Natural killer cell treated with Interleukin-12 subunit alpha and Interleukin-12 subunit beta and Interleukin-15 and Interleukin-18, amount 100 ng/mL, for 72 hours (primary cell): ENCODE measurements around the gene LDLRAD4. TPM values are rescaled to one million over a fixed set of nuclear protein-coding genes. Genes with fewer than 3 reads are reported as not detected.

ENCODE experiments used
- ATAC-seq, 2 donors: fragments of 150-1000 bp; cut with Tn5 transposase in 1 of 2; sonication (Bioruptor Pico), chemical (Tn5 transposase) in 1 of 2; 2 replicates each; pipeline ENCODE4 v1.10.0; 2021
- DNase-seq: peaks from one replicate; pipeline ENCODE4 v3.0.0; 2022; ENCODE audit warnings: low spot score
- H3K27ac Mint-ChIP-seq, 2 donors: 1 replicate in 1 of 2; 2 replicates in 1 of 2; pipeline ENCODE4 v1.8.0; 2022; ENCODE audit warnings: mixed read lengths in 2 of 2, mild to moderate bottlenecking in 1 of 2, moderate library complexity in 1 of 2
- H3K27me3 Mint-ChIP-seq, 2 donors: 1 replicate in 1 of 2; 2 replicates in 1 of 2; pipeline ENCODE4 v1.8.0; 2022; ENCODE audit warnings: mixed read lengths in 2 of 2
- H3K36me3 Mint-ChIP-seq: one replicate; pipeline ENCODE4 v1.8.0; 2022; ENCODE audit warnings: mixed read lengths
- H3K4me1 Mint-ChIP-seq, 2 donors: 1 replicate in 1 of 2; 2 replicates in 1 of 2; pipeline ENCODE4 v1.8.0; 2022; ENCODE audit warnings: low read depth in 2 of 2, mixed read lengths in 2 of 2, mild to moderate bottlenecking in 1 of 2
- H3K4me3 Mint-ChIP-seq: one replicate; pipeline ENCODE4 v1.8.0; 2022; ENCODE audit warnings: mixed read lengths
- H3K9me3 Mint-ChIP-seq: 2 replicates; pipeline ENCODE4 v1.8.0; 2022; ENCODE audit warnings: mixed read lengths
- total RNA-seq, 2 donors: library from RNA; stranded (reverse); gene quantifications; one replicate each; pipeline ENCODE4 v1.2.3, GENCODE V29; 2022

LDLRAD4 gene
- total RNA-seq, 2 donors from 2014 or later, result 16.3 to 19.5 TPM

- DNase-seq, result peak; percentile 44
- no peak for ATAC-seq
- Mint-ChIP-seq H3K36me3 (no peaks in the 10 kb centered on the region), H3K9me3 (no peaks in the 10 kb centered on the region), H3K27me3 (peaks cover 0 to 4% of the 10 kb centered on the region in 2 donors), H3K4me1 (peaks cover 16 to 18% of the 10 kb centered on the region in 2 donors), H3K27ac (peak overlapping the region; percentile 58 to 91), H3K4me3 (peak overlapping the region; percentile 74)
Measured at GRCh38 chr18:13382954-13383827, 164.6 kb downstream of the LDLRAD4 start.

DNA sequence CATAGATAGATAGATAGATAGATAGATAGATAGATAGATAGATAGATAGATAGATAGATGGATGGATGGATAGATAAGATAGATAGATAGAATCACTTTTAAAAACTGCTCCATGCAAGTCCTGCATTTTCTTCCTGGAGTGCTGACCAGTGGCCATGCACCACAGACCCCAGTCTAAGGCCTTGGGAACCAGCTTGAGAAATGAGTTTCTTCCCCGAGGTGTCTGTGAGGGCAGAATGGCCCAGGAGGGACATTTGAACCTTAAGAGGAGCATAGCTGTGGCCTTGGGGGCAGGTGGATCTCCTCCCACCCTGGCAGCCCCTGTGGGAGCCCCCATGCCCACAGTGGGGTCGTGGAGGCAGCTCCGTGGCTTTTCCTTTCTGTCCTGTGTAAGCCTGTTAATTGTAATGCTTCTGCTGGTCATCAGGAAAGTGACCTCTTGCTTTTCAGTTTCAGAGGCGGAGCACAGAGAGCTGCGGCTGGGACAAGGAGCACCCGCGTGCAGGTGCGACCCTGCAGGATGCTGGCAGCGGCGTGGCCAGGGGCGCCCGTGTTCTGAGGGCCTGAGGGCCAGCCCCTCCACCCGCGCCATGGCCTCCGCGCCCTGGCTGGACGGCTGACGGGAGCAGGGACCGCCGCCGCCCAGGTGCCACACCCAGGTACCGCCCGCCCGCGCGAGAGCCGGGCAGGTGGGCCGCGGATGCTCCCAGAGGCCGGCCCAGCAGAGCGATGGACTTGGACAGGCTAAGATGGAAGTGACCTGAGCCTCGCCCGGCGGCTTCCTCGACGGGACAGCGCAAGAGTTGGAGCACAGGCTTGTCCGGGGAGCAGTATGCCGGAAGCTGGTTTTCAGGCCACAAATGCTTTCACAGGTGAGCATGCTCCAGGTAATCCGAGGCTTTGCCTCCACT is 168.6 kb downstream of the LDLRAD4 start:
- Mint-ChIP-seq H3K27me3 (no peaks in the 10 kb centered on the region), H3K27ac (no peak overlapping the region), H3K4me3 (no peak overlapping the region), H3K9me3 (no peaks in the 10 kb centered on the region), H3K4me1 (peaks cover 9 to 12% of the 10 kb centered on the region in 2 donors), H3K36me3 (no peaks in the 10 kb centered on the region)
- no peak for DNase-seq
- ATAC-seq, result no peak

DNA sequence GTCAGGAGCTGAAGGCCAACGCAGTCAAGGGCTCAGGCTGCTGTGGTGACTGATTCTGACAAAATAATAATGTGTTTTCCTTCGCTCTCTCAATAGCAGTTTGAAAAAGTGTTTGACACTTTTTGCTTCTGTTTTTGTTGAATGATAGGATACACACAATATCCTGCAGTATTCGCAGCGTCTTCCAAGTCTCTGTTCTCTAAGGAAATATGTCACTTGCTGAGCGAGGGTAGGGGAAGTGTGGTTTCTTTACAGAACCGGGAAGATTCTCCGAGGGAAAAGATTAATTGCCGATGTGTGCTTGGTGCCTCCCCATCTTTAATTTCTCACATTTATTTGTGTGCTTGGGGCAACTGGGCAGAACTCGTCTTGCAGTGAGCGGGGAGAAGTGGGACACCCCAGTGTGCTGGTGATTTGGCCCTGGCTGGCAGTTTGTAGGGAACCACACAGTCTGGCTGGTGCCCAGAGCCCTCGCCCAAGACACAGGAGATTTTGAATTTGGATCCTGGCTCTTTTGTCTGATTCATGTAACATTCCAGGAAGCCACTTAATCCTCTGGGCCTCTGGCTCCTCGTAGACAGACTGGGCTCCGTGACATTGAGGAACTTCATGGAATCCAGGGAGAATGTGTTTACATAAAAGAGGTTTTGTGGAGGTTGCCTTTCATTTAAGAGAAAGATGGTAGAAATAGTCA is 169.4 kb downstream of the LDLRAD4 start:
- DNase-seq, result no peak
- Mint-ChIP-seq H3K4me1 (peaks cover under 1 to 3% of the 10 kb centered on the region in 2 donors), H3K4me3 (no peak overlapping the region), H3K27ac (no peak overlapping the region), H3K9me3 (no peaks in the 10 kb centered on the region), H3K36me3 (no peaks in the 10 kb centered on the region), H3K27me3 (no peaks in the 10 kb centered on the region)
- ATAC-seq, result no peak

DNA sequence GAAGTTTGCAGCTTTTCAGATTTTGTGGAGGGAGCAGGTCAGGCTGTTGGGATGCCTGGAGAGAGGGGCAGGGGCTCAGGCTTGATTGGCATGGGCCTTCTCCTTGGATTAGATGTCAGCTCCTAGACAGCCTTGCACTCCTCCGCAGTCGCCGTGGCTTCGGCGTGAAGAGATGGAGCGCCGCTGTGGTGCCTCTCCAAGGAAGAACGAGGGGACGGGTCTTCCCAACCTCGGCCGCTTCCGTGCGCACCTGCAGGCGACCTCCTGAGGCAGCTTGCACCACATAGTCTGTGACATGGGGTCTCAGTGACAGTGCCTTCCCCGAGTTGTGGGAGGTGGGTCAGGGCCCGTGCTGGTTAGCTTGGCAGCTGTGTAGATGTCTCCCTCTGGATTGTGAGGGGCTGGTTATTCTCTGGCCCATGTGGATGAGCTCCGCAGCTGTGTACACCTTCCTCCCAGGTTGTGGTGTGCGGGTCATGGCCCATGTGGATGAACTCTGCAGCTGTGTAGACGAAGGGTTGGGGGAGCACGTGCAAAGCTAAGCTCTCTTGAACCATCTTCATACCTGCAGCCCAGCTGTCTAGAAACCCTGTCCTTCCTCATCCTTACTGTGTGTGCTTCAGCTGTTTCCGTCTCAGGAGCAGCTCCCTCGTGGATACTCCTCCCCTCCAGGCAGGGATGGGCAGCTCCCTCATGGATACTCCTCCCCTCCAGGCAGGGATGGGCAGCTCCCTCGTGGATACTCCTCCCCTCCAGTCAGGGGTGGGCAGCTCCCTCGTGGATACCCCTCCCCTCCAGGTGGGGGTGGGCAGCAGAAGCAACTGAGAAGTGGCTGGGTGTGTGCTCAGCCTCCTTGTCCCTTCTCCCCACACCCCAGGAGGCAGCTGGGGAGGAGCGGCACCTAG is 170.3 kb downstream of the LDLRAD4 start:
- no peaks in the 10 kb centered on the region for H3K4me1 Mint-ChIP-seq
- no peak overlapping the region for H3K27ac Mint-ChIP-seq
- DNase-seq, result no peak
- no peaks in the 10 kb centered on the region for H3K36me3 Mint-ChIP-seq
- H3K27me3 Mint-ChIP-seq, result no peaks in the 10 kb centered on the region
- ATAC-seq, result peak in 1 of 2 donors; percentile 34
- no peaks in the 10 kb centered on the region for H3K9me3 Mint-ChIP-seq
- H3K4me3 Mint-ChIP-seq, result no peak overlapping the region

- no peaks in the 10 kb centered on the region for H3K9me3 Mint-ChIP-seq
- ATAC-seq (peak; percentile 40 to 47), DNase-seq (no peak)
- no peak overlapping the region for H3K4me3 Mint-ChIP-seq
- H3K27ac Mint-ChIP-seq, result no peak overlapping the region
- H3K27me3 Mint-ChIP-seq, result no peaks in the 10 kb centered on the region
- H3K36me3 Mint-ChIP-seq, result no peaks in the 10 kb centered on the region
- no peaks in the 10 kb centered on the region for H3K4me1 Mint-ChIP-seq
Measured at GRCh38 chr18:13389491-13390131, 171.1 kb downstream of the LDLRAD4 start.

GRCh38 chr18:13390196-13390595 is 171.6 kb downstream of the LDLRAD4 start:
- no peaks in the 10 kb centered on the region for H3K4me1 Mint-ChIP-seq
- H3K27ac Mint-ChIP-seq, result no peak overlapping the region
- no peaks in the 10 kb centered on the region for H3K36me3 Mint-ChIP-seq
- ATAC-seq (peak; percentile 25 to 29), DNase-seq (no peak)
- H3K27me3 Mint-ChIP-seq, result no peaks in the 10 kb centered on the region
- no peaks in the 10 kb centered on the region for H3K9me3 Mint-ChIP-seq
- H3K4me3 Mint-ChIP-seq, result no peak overlapping the region

DNA sequence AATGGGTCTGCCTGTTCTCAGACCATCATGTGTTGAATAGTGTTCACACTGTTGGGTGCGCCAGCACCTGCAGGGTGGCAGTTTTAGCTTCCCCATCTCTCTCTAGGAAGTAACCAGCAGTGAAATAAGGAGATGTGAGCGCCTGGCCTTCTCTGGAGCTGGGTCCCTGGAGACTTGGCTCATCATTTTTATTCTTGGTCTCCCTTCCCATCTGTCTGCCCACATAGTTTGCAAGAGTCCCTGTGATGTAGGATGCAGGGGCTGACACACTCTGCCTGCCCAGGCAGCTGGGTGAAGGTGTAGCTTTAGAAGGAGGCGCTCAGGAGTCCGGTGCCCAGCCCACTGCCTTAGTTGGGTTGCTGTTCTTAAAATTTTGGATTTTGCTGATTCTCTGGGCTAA is 172.2 kb downstream of the LDLRAD4 start:
- no peaks in the 10 kb centered on the region for H3K36me3 Mint-ChIP-seq
- H3K4me3 Mint-ChIP-seq, result no peak overlapping the region
- no peaks in the 10 kb centered on the region for H3K27me3 Mint-ChIP-seq

DNA sequence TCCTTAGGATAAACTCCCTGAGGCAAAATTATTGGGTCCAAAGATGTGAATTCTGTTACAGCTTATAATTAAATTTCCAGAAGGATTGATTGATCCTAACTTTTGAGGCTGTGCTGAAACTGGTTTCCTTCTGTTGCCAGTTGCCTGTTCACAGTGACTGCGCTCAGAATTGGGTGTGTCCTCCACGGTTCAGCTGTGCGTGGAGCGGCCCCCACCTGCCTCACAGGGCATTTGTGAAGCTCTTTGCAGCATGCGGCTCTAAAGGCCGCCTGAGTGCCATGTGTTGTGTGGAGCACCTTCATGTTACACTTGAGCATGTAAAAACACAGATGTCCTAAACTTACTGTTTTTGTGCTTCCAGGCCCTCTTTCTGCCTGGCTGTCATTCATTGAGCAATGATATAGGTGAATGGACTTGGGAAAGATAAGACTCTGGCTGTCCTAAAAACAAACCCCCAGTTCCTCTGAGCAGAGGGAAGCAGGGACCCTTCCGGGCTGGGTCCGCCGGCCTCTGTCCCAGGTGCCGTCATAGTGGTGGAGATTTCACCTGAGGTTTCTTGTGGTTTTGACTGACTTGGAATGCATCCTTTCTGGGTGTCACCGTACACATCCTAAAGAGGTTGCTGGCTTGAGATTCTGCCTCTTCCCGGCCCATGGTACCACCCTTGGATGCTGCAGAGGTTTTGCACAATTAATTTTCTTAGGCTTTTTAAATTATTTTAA is 173.6 kb downstream of the LDLRAD4 start:
- H3K27ac Mint-ChIP-seq, result no peak overlapping the region
- DNase-seq (no peak), ATAC-seq (no peak)
- no peaks in the 10 kb centered on the region for H3K4me1 Mint-ChIP-seq
- H3K27me3 Mint-ChIP-seq, result no peaks in the 10 kb centered on the region
- no peaks in the 10 kb centered on the region for H3K36me3 Mint-ChIP-seq
- no peak overlapping the region for H3K4me3 Mint-ChIP-seq
- H3K9me3 Mint-ChIP-seq, result no peaks in the 10 kb centered on the region

More for the DNA sequence above, 172.2 kb downstream of the LDLRAD4 start:
- no peaks in the 10 kb centered on the region for H3K9me3 Mint-ChIP-seq
- H3K27ac Mint-ChIP-seq, result no peak overlapping the region
- DNase-seq, result no peak
- ATAC-seq, result no peak
- H3K4me1 Mint-ChIP-seq, result no peaks in the 10 kb centered on the region

- no peak for DNase-seq
- ATAC-seq, result no peak
- no peak overlapping the region for H3K27ac Mint-ChIP-seq
- H3K4me3 Mint-ChIP-seq, result no peak overlapping the region
- H3K9me3 Mint-ChIP-seq, result no peaks in the 10 kb centered on the region
- H3K27me3 Mint-ChIP-seq, result no peaks in the 10 kb centered on the region
- H3K36me3 Mint-ChIP-seq, result no peaks in the 10 kb centered on the region
- H3K4me1 Mint-ChIP-seq, result no peaks in the 10 kb centered on the region
Measured at GRCh38 chr18:13392899-13393298, 174.3 kb downstream of the LDLRAD4 start.

DNA sequence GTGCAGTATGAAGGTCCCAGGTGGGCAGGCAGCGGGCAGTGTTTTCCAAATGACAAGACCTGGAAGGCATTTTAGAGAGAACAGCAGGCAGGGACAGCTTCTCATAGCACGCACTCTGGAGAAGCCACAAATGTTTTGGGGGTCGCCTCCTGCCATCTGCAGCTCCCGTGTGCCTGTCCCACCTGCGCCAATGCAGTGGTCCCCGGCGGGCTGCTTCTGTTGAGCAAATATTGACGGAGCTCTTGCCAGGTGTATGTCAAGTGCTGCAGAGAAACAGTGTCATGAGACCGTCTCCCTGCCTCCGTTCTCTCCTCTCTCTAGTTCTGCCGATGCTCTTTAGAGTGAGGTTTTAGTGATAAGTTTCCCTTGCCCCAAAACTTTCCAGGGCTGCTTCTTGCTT is 174.8 kb downstream of the LDLRAD4 start:
- no peak for DNase-seq
- no peaks in the 10 kb centered on the region for H3K9me3 Mint-ChIP-seq

DNA sequence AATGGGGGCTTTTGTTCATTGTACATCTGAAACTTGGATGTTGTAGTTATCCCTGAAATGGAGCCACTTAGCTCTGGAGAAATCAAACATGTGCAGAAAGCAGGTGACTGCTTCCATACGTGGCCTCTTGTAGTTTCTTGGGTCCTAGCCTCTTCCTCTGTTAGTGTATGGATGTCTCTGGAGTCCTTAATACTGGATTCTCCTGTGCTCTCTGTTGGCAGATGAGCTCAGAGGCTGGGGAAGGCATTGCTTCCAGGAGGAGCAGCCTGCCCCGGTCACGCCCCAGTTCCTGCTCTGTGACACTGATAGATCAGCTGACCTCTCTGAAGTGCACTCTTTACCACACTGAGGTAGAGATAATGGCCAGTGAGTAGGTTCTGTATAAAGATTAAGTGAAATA is 176.2 kb downstream of the LDLRAD4 start:
- DNase-seq (no peak), ATAC-seq (no peak)
- H3K4me1 Mint-ChIP-seq, result no peaks in the 10 kb centered on the region
- H3K9me3 Mint-ChIP-seq, result no peaks in the 10 kb centered on the region
- H3K27me3 Mint-ChIP-seq, result peaks cover 0 to 4% of the 10 kb centered on the region in 2 donors
- H3K36me3 Mint-ChIP-seq, result no peaks in the 10 kb centered on the region
- H3K27ac Mint-ChIP-seq, result no peak overlapping the region
- no peak overlapping the region for H3K4me3 Mint-ChIP-seq

More for the DNA sequence above, 174.8 kb downstream of the LDLRAD4 start:
- H3K27ac Mint-ChIP-seq, result no peak overlapping the region
- peaks cover 0 to 2% of the 10 kb centered on the region in 2 donors for H3K27me3 Mint-ChIP-seq
- no peak overlapping the region for H3K4me3 Mint-ChIP-seq
- no peaks in the 10 kb centered on the region for H3K36me3 Mint-ChIP-seq
- no peak for ATAC-seq
- H3K4me1 Mint-ChIP-seq, result no peaks in the 10 kb centered on the region

GRCh38 chr18:13395577-13395976 is 177.0 kb downstream of the LDLRAD4 start:
- DNase-seq (no peak), ATAC-seq (no peak)
- no peak overlapping the region for H3K27ac Mint-ChIP-seq
- H3K9me3 Mint-ChIP-seq, result no peaks in the 10 kb centered on the region
- no peaks in the 10 kb centered on the region for H3K4me1 Mint-ChIP-seq
- no peaks in the 10 kb centered on the region for H3K36me3 Mint-ChIP-seq
- H3K4me3 Mint-ChIP-seq, result no peak overlapping the region
- peaks cover 0 to 4% of the 10 kb centered on the region in 2 donors for H3K27me3 Mint-ChIP-seq
